Stimulated activated CD4-positive, alpha-beta T cell treated with anti-CD3 and anti-CD28 coated beads, Interleukin-4, amount 100 ng/mL, for 48 hours (primary cell): Measurements from ENCODE around the gene ATRX.
A peak's percentile ranks its signal among the peaks of the same experiment; 100 is the strongest.
"Not testable (repeated sequence)": the region's sequence is repeated elsewhere in the genome, so short reads cannot be mapped to it uniquely, and the experiment has no call there.

Source experiments
- DNase-seq, 2 donors: peaks; one replicate each; pipeline ENCODE4 v3.0.0-alpha.2; 2020; ENCODE audit warnings: low read depth in 2 of 2

Gene ATRX

GRCh38 chrX:77740376-77740905 lies 45.6 kb downstream of the ATRX start:
- DNase-seq: no peak

GRCh38 chrX:77733342-77733741 lies 52.7 kb downstream of the ATRX start:
- DNase-seq: no peak

GRCh38 chrX:77731821-77732419 lies 54.1 kb downstream of the ATRX start:
- DNase-seq: no peak

- DNase-seq: not testable (repeated sequence)
These were observed 59.9 kb downstream of the ATRX start for GRCh38 chrX:77726095-77726494.

- no peak for DNase-seq
These were observed 62.3 kb downstream of the ATRX start for GRCh38 chrX:77723681-77724080.

GRCh38 chrX:77719388-77719787 lies 66.6 kb downstream of the ATRX start:
- DNase-seq: no peak

GRCh38 chrX:77704881-77705280 lies 81.1 kb downstream of the ATRX start:
- no peak for DNase-seq

- DNase-seq: no peak
These were observed 87.8 kb downstream of the ATRX start for GRCh38 chrX:77698242-77698641.

GRCh38 chrX:77694491-77694890 lies 91.5 kb downstream of the ATRX start:
- no peak for DNase-seq

GRCh38 chrX:77693594-77693993 lies 92.4 kb downstream of the ATRX start:
- no peak for DNase-seq

- no peak for DNase-seq
These were observed 94.1 kb downstream of the ATRX start for GRCh38 chrX:77691916-77692315.

GRCh38 chrX:77689376-77689775 lies 96.6 kb downstream of the ATRX start:
- no peak for DNase-seq

- DNase-seq: not testable (repeated sequence)
These were observed 100.3 kb downstream of the ATRX start for GRCh38 chrX:77685683-77686082.

GRCh38 chrX:77679144-77679543 lies 106.9 kb downstream of the ATRX start:
- DNase-seq: no peak

- no peak for DNase-seq
These were observed 110.0 kb downstream of the ATRX start for GRCh38 chrX:77675986-77676385.

GRCh38 chrX:77668391-77669237 lies 117.4 kb downstream of the ATRX start:
- no peak for DNase-seq

- no peak for DNase-seq
These were observed 127.1 kb downstream of the ATRX start for GRCh38 chrX:77658886-77659285.

GRCh38 chrX:77652095-77652494 lies 133.9 kb downstream of the ATRX start:
- DNase-seq: no peak

GRCh38 chrX:77640702-77641101 lies 145.3 kb downstream of the ATRX start:
- DNase-seq: peak in 1 of 2 donors; percentile 0

- no peak for DNase-seq
These were observed 146.2 kb downstream of the ATRX start for GRCh38 chrX:77639820-77640219.

GRCh38 chrX:77638397-77638796 lies 147.6 kb downstream of the ATRX start:
- no peak for DNase-seq

- no peak for DNase-seq
These were observed 150.6 kb downstream of the ATRX start for GRCh38 chrX:77635373-77635772.
